A549 (cell line): Measurements from ENCODE around the gene PSMF1.

Experiments
- CHD2 ChIP-seq: fragments of 150-350 bp; IDR thresholded peaks from 2 replicates; pipeline ENCODE4 v1.6.1; 2014; ENCODE audit warnings: low read length; ENCODE audit not compliant: partially characterized antibody
- EHMT2 ChIP-seq: fragments of 200-600 bp; sonication (generic); IDR thresholded peaks from 2 replicates; pipeline ENCODE4 v1.6.1; 2016; ENCODE audit warnings: antibody characterized with exemption, low read depth, mild to moderate bottlenecking, moderate library complexity
- ESRRA ChIP-seq: fragments of 150-350 bp; IDR thresholded peaks from 2 replicates; pipeline ENCODE4 v1.6.1; 2014; ENCODE audit warnings: mild to moderate bottlenecking, low read length, borderline replicate concordance
- HOXA7 ChIP-seq: fragments of 250-450 bp; sonication (Bioruptor Pico); IDR thresholded peaks from 2 replicates; pipeline ENCODE4 v1.5.0; 2020; ENCODE audit warnings: mild to moderate bottlenecking, moderate library complexity
- KDM1A ChIP-seq: fragments of 200-600 bp; sonication (generic); IDR thresholded peaks from 2 replicates; pipeline ENCODE4 v1.6.1; 2016; ENCODE audit warnings: low read depth, mild to moderate bottlenecking
- MYC ChIP-seq: IDR thresholded peaks from 2 replicates; pipeline ENCODE4 v1.6.1; 2012; ENCODE audit warnings: mild to moderate bottlenecking, inconsistent platforms, low read length, improper control_type of control experiment, borderline replicate concordance
- POLR2AphosphoS2 ChIP-seq: conservative IDR thresholded peaks from 2 replicates; pipeline ENCODE4 v1.6.1; 2012; ENCODE audit warnings: low read length, improper control_type of control experiment, inconsistent platforms
- TF ChIP-seq, protein P1 (sequence below): fragments of >200 bp; sonication (Bioruptor Twin); formaldehyde crosslinking; IDR thresholded peaks from 3 replicates; pipeline ENCODE4 v1.5.1; 2016
- TF ChIP-seq, protein P2 (sequence below): fragments of 450-650 bp; IDR thresholded peaks from 2 replicates; pipeline ENCODE4 v1.6.1; 2014; ENCODE audit warnings: antibody characterized with exemption

DNA sequence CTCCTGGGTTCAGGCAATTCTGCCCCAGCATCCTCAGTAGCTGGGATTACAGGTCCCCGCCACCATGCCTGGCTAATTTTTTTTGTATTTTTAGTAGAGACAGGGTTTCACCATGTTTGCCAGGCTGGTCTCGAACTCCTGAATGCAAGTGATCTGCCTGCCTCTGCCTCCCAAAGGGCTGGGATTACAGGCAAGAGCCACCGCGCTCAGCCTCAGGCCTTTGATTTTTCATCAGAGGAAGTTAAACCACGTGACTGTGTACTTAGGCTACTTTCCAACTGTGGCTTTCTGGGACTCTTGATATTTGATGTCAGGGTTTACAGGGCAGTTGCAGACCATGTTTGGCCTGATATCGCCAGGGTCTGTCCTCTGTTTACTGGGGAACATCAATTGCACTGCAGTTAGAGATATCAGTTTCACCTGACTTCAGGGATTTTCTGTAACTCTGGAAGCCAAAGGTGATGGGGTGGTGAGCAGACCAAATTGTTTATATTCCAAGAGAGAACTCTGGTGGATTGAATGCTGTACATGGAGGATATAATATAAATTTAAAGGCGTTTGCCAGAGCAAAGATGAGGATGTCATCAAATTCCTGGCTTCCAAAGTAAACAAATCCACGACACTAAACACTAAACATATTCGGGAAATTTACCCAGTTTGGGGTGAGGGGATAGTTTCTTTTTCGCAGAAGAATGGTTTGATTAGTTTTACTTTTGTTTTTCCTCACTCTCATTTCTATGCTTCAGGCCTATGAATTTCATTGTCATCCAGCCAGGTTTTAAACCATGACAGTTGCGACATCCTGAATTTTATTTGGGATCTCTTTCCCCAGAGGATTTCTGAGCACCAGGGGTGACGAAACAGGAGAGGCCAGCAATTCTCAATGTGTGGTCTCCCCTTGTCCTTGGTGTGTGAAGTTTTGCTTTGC lies 4.2 kb downstream of the PSMF1 start:
- TF ChIP-seq KDM1A (no peak), POLR2AphosphoS2 (no peak), MYC (no peak), EHMT2 (no peak), CHD2 (no peak), HOXA7 (CRISPR knock-in tag) (no peak), ESRRA (no peak)
- TF ChIP-seq, protein P1, sequence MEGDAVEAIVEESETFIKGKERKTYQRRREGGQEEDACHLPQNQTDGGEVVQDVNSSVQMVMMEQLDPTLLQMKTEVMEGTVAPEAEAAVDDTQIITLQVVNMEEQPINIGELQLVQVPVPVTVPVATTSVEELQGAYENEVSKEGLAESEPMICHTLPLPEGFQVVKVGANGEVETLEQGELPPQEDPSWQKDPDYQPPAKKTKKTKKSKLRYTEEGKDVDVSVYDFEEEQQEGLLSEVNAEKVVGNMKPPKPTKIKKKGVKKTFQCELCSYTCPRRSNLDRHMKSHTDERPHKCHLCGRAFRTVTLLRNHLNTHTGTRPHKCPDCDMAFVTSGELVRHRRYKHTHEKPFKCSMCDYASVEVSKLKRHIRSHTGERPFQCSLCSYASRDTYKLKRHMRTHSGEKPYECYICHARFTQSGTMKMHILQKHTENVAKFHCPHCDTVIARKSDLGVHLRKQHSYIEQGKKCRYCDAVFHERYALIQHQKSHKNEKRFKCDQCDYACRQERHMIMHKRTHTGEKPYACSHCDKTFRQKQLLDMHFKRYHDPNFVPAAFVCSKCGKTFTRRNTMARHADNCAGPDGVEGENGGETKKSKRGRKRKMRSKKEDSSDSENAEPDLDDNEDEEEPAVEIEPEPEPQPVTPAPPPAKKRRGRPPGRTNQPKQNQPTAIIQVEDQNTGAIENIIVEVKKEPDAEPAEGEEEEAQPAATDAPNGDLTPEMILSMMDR = no peak
- TF ChIP-seq, protein P2, sequence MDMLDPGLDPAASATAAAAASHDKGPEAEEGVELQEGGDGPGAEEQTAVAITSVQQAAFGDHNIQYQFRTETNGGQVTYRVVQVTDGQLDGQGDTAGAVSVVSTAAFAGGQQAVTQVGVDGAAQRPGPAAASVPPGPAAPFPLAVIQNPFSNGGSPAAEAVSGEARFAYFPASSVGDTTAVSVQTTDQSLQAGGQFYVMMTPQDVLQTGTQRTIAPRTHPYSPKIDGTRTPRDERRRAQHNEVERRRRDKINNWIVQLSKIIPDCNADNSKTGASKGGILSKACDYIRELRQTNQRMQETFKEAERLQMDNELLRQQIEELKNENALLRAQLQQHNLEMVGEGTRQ = peak; percentile 80
